Progenitor cell of endocrine pancreas (in vitro differentiated cells): ENCODE data around the gene FLNC. TPM values are rescaled to one million over a fixed set of nuclear protein-coding genes. Genes with fewer than 3 reads are reported as not detected.

Experiments used
- DNase-seq: peaks from one replicate; pipeline ENCODE4 v3.0.0; 2021; ENCODE audit warnings: low spot score; ENCODE audit not compliant: unreplicated experiment
- H3K27ac Mint-ChIP-seq: 2 replicates; pipeline ENCODE4 v1.8.0; 2021; ENCODE audit warnings: mild to moderate bottlenecking, moderate library complexity, mixed read lengths
- H3K27me3 Mint-ChIP-seq: 2 replicates; pipeline ENCODE4 v1.8.0; 2021; ENCODE audit warnings: mixed read lengths
- H3K36me3 Mint-ChIP-seq: 2 replicates; pipeline ENCODE4 v1.8.0; 2022; ENCODE audit warnings: mixed read lengths; ENCODE audit not compliant: insufficient read depth
- H3K4me1 Mint-ChIP-seq: 2 replicates; pipeline ENCODE4 v1.8.0; 2021; ENCODE audit warnings: low read depth, mixed read lengths
- H3K4me3 Mint-ChIP-seq: 2 replicates; pipeline ENCODE4 v1.8.0; 2021; ENCODE audit warnings: low read depth, mild to moderate bottlenecking, moderate library complexity, mixed read lengths
- H3K9me3 Mint-ChIP-seq: 2 replicates; pipeline ENCODE4 v1.8.0; 2021; ENCODE audit warnings: low read depth, mixed read lengths
- long read RNA-seq: library from polyadenylated mRNA; unstranded; transcript quantifications from one replicate; pipeline ENCODE4 v2.0.0, GENCODE V29; 2020
- total RNA-seq: library from RNA; stranded (reverse); gene quantifications from 2 replicates; pipeline ENCODE4 v1.2.1, GENCODE V29; 2021
- TF ChIP-seq, protein P1 (sequence below): fragments of 200-600 bp; sonication (generic); IDR thresholded peaks from one replicate; pipeline ENCODE4 v1.5.0; 2021; ENCODE audit warnings: antibody characterized with exemption, mild to moderate bottlenecking; ENCODE audit not compliant: unreplicated experiment

FLNC gene, protein sequence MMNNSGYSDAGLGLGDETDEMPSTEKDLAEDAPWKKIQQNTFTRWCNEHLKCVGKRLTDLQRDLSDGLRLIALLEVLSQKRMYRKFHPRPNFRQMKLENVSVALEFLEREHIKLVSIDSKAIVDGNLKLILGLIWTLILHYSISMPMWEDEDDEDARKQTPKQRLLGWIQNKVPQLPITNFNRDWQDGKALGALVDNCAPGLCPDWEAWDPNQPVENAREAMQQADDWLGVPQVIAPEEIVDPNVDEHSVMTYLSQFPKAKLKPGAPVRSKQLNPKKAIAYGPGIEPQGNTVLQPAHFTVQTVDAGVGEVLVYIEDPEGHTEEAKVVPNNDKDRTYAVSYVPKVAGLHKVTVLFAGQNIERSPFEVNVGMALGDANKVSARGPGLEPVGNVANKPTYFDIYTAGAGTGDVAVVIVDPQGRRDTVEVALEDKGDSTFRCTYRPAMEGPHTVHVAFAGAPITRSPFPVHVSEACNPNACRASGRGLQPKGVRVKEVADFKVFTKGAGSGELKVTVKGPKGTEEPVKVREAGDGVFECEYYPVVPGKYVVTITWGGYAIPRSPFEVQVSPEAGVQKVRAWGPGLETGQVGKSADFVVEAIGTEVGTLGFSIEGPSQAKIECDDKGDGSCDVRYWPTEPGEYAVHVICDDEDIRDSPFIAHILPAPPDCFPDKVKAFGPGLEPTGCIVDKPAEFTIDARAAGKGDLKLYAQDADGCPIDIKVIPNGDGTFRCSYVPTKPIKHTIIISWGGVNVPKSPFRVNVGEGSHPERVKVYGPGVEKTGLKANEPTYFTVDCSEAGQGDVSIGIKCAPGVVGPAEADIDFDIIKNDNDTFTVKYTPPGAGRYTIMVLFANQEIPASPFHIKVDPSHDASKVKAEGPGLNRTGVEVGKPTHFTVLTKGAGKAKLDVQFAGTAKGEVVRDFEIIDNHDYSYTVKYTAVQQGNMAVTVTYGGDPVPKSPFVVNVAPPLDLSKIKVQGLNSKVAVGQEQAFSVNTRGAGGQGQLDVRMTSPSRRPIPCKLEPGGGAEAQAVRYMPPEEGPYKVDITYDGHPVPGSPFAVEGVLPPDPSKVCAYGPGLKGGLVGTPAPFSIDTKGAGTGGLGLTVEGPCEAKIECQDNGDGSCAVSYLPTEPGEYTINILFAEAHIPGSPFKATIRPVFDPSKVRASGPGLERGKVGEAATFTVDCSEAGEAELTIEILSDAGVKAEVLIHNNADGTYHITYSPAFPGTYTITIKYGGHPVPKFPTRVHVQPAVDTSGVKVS (N-terminal part only)
- 6.9 and 11.7 TPM in 2 replicates for total RNA-seq
- long read RNA-seq: 0 reads

DNA sequence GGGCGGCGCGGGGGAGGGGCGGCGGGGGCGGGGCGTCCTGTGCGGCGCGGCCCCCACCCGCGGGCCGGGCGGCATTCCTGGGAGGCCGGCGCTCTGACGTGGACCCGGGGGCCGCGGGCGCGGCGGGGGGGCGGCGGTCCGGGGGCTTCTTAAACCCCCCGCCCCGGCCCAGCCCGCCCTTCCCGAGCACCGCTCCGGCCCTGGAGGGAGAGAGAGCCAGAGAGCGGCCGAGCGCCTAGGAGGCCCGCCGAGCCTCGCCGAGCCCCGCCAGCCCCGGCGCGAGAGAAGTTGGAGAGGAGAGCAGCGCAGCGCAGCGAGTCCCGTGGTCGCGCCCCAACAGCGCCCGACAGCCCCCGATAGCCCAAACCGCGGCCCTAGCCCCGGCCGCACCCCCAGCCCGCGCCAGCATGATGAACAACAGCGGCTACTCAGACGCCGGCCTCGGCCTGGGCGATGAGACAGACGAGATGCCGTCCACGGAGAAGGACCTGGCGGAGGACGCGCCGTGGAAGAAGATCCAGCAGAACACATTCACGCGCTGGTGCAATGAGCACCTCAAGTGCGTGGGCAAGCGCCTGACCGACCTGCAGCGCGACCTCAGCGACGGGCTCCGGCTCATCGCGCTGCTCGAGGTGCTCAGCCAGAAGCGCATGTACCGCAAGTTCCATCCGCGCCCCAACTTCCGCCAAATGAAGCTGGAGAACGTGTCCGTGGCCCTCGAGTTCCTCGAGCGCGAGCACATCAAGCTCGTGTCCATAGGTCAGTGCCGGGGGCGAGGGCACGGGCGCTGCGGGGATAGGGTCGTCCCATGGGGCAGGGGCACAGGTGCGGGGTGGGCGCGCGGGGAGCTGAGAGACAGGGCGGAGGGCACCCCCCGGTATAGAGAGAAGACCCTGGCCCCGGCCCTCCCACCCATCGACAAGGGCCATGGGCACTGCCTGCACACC, at the start of gene FLNC:
FLNC (plus strand) TSS at position 176 of the 947 bp plus-strand sequence; CDS start at position 408, 232 bp downstream.
- Mint-ChIP-seq H3K9me3 (no peaks in the 10 kb centered on the region), H3K36me3 (no peaks in the 10 kb centered on the region), H3K27ac (peak within 1 kb of the TSS; percentile 52), H3K27me3 (peaks cover 55% of the 10 kb centered on the region), H3K4me3 (peak within 1 kb of the TSS; percentile 62), H3K4me1 (peaks cover 16% of the 10 kb centered on the region)
- DNase-seq: no peak
- TF ChIP-seq, protein P1, sequence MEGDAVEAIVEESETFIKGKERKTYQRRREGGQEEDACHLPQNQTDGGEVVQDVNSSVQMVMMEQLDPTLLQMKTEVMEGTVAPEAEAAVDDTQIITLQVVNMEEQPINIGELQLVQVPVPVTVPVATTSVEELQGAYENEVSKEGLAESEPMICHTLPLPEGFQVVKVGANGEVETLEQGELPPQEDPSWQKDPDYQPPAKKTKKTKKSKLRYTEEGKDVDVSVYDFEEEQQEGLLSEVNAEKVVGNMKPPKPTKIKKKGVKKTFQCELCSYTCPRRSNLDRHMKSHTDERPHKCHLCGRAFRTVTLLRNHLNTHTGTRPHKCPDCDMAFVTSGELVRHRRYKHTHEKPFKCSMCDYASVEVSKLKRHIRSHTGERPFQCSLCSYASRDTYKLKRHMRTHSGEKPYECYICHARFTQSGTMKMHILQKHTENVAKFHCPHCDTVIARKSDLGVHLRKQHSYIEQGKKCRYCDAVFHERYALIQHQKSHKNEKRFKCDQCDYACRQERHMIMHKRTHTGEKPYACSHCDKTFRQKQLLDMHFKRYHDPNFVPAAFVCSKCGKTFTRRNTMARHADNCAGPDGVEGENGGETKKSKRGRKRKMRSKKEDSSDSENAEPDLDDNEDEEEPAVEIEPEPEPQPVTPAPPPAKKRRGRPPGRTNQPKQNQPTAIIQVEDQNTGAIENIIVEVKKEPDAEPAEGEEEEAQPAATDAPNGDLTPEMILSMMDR: no peak

DNA sequence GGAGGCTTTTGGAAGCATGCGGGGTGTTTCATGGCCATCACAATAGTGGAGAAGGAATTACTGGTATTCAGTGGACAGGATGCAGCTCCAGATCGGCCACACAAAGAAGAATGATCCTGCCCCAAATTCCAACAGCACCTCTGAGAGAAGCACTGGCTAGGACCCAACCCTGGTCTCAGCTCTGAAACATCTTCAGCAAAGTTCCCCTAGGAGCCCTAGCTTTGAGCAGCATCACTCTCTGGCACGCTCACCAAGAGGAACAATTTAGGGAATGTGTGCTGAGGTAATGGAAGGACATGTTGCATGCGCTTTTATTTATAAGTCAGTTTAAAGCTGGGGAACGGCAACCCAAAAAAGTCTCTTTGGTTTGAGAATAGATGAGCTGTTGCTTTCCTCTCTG, 49.1 kb upstream of the FLNC start:
- TF ChIP-seq, protein P1: no peak
- Mint-ChIP-seq H3K36me3 (peaks cover 2% of the 10 kb centered on the region), H3K9me3 (peaks cover 7% of the 10 kb centered on the region), H3K4me1 (peaks cover 3% of the 10 kb centered on the region), H3K4me3 (no peak overlapping the region), H3K27ac (no peak overlapping the region), H3K27me3 (peaks cover 21% of the 10 kb centered on the region)
- DNase-seq: no peak

DNA sequence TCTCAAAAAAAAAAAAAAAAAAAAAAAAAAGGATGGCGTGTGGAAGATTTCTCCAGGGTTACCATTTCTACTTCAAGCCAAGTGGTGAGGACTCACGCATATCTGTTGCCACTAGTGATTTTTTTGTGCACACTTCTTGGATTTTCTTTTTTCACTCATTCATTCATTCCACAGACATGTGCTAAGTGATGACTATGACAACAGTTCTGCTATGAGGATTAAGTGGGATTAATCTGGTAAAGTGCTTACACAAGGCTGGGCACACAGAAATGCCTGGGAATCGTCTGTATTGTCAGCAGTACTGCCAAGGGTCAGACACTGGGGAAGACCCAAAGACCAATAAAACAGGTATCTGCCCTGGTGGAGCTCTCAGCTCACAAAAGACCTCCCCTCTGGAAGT, 48.4 kb upstream of the FLNC start:
- H3K4me3 Mint-ChIP-seq: no peak overlapping the region
- H3K27me3 Mint-ChIP-seq: peaks cover 21% of the 10 kb centered on the region
- H3K9me3 Mint-ChIP-seq: peaks cover 7% of the 10 kb centered on the region

DNA sequence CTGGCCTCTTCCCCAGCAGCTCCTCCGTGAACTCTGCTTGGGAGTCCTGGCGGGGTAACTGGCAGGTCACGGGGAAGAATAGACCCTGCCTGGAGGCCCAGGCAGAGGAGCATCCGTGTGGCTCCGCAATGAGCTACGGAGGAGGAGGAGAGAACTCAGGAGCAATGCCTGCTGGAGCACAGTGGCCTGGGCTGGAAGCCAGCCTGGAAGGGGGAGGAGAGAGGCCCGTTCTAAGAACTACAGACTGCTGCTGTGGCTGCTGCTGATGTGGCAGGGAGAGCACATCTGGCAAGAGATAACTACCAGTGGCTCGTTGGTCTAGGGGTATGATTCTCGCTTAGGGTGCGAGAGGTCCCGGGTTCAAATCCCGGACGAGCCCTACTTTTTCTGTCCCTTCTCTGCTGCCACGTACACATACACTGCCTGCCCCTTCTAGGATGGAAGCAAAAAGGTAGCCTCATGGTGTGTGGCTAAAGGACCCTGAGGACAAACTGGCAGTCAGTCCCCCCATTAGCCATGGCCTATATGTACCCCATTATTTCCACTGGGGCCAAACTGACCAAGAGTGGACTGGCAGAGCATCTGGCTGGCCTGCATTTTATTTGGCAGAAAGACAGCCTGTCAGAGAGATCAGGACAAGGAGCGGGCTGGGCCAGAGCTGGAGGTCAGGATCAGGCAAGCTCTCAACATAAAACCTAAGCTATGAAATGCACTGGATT, 46.9 kb upstream of the FLNC start:
- Mint-ChIP-seq H3K4me1 (peaks cover 3% of the 10 kb centered on the region), H3K4me3 (peak overlapping the region; percentile 25), H3K36me3 (no peaks in the 10 kb centered on the region), H3K27ac (peak overlapping the region; percentile 86), H3K27me3 (peaks cover 30% of the 10 kb centered on the region), H3K9me3 (no peaks in the 10 kb centered on the region)
- DNase-seq: no peak
- TF ChIP-seq, protein P1: no peak

More for the DNA sequence above, 48.4 kb upstream of the FLNC start:
- DNase-seq: no peak
- TF ChIP-seq, protein P1: no peak
- Mint-ChIP-seq H3K27ac (no peak overlapping the region), H3K4me1 (peaks cover 3% of the 10 kb centered on the region), H3K36me3 (peaks cover 2% of the 10 kb centered on the region)
